HG03469 (cell line): ENCODE data around the gene PRKCA.
"Not testable (repeated sequence)": the region's sequence is repeated elsewhere in the genome, so short reads cannot be mapped to it uniquely, and the experiment has no call there.

Experiments
- ATAC-seq: cut with Tn5 transposase; IDR thresholded peaks from one replicate; pipeline ENCODE4 v1.9.1; 2021; ENCODE audit warnings: mild to moderate bottlenecking, moderate library complexity, moderate number of reproducible peaks; ENCODE audit not compliant: unreplicated experiment

The PRKCA gene

DNA sequence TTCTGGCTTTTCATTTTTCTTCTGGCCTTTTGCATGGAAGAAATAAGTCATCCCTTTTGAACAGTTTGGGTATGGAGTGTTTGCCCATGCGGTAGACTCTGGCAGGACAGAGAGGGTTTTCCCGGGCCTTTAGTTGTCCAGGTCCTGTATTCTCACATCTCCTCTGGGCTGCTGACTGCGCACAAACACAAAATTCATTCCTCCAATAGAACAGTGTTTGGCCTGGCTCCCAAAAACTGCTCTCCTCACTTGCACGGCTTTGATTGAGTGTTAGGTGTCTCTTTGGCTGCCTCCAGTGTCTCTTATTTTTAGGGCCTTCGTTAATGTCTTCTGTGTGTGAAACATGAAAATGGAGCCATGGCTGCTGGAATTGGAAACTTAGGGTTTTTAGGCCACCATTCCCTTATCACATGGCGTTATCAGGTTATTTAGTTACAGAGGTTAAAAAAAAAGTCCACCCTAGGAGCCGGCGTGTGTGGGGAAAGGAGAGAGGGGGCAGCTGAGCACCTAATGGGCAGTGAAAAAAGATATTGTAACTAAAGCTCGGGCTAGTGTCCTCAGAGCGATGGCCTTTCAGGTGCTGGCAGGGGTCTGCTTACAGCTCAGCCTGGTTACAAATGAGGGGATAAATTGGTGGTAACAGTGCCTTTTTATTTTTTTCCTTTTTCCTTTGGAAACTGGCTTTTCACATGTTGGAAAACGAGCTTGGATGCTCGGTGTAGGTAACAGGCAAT lies 47.3 kb downstream of the PRKCA start:
- ATAC-seq, result no peak

DNA sequence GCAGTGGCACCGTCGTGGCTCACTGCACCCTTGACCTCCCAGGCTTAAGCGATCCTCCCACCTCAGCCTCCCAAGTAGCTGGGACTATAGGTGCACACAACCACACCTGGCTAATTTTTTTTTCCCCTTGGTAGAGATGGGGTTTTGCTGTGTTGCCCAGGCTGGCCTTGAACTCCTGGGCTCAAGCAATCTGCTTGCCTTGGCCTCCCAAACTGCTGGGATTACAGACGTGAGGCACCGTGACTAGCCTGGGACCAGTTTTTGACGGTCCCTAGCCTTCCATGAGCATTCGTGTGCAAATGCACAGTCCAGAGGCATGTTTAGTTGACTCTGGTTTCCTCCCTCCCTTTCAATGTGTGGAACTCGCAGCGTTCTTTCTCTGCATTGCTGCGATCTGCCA lies 48.2 kb downstream of the PRKCA start:
- ATAC-seq, result not testable (repeated sequence)

DNA sequence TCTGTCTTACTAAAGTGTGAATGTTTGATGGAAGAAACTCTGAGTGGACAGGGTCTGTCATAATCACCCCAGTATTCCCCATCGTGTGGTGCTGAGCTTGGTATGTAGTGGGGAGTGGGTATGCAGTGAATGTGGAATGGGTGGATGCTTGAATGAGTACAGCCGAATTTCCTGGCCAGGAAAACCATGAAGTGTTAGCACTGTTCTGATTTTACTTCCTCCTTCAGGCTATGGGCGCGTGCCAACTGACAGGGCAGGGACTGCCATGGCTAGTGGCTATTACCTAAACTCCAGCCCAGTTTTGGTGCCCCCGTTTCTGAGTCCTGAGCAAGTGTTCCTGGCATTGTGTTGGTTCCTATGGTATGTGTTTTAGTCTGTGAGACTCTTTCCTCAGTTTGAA lies 48.6 kb downstream of the PRKCA start:
- ATAC-seq, result no peak

DNA sequence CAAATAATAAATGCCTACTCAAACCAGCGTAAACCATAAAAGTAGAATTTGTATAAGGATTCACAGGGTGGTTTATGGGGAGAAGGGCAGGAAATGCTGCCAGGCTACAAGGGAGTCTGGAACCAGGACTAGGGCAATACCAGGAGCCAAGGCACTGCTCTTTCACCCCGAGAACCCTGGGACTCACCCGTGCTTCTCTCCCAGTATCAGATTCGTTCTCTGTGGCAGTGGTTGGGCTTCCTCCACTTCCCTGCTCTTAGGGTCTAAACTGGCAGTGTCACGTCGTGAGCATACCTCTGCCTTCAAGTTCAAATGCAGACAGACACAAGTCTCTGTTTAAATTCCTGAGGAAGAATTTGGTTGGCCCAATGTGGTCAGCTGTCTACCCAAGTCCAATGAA lies 49.3 kb downstream of the PRKCA start:
- ATAC-seq, result no peak

DNA sequence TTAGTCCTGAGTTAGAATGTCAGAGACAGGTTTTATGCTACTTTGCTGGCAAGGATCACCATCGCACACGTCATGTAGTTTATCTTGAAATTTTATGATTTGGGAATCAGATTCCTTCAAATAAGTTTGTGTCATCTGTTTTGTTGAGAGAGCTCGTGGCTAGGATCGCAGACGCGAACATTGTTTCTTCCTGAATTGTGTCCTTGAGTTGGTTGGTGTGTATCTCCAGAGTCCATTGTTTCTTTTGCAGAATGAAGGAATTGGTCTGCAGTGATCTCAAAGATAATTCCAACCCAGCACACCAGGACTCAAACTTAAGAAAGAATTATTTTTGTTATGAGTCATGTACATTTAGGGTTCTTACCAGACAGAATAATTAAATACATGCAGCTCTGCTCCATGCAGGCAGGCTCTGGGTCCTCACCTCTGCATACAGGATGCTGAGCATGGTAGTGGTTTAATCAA lies 51.6 kb downstream of the PRKCA start:
- no peak for ATAC-seq

DNA sequence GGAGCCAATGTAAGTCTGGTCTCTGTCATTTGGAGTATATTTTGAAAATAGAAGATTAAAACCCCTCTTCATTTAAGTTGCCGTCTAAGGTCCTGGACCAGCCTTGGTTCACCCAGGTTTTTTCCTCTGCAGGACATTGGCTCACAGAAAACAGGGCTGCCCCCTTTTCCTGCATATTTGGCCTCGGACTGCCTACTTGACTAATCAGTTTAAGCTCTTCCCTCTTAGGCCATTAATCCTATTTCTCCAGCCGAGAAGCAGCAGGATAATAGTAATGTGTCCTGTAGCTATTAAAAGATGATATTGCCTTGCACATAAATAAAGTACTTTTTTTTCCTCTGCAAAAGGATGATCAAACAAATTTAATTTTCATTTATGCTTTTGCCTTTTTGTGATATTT lies 52.1 kb downstream of the PRKCA start:
- no peak for ATAC-seq

DNA sequence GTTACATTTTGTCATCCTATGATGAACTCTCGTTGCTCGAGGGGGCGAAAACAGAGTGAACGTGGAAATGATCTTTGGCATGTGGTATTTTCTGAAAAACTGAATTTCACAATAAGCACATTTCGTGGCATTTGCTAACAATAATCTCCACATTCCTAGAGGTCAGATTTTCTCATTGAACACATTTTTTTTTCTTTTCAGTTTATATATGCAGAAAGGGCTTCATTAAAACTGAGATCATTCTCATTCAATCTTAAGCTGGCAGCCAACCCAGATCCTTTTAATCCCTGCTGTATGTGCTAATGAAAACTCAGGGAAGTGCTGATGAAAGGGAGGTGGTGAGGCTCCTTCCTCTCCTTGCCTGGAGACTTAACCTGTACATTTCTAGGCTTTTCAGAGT lies 52.6 kb downstream of the PRKCA start:
- no peak for ATAC-seq

DNA sequence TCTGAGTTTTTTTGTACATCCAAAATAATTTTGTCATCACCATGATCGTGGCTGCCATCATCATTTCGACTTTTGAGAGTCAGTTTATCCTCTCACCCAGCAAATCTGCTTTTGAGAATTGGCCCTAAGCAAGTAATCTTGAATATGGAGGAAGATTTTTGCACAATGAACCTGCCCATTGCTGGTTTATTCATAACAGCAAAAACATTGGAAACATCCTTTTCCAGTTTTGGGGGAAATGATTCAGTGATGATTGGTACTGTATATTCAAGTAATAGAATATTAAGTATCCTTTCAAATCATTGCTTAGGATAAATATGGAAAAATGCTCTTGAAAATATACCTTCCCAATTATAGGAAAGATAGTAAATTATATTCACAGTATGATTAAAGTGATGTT lies 53.1 kb downstream of the PRKCA start:
- no peak for ATAC-seq

DNA sequence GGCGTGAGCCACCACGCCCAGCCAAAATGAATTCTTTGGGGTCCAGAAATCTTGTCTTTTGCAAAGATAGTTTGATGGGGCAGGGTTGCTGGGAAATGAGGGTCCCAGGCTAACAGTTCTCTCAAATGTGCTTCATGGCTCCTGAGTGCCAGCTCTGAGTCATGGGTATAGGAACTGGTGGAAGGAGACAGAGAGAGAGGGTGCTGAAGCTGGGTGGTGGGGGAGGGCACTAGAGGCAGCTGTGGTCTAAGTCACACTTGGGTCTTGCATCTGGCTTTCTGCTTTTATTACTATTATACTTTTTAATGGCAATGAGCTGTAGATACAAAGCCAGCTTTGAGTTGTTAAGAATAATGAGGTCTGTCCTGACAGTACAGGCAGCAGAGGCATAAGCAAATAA lies 54.6 kb downstream of the PRKCA start:
- ATAC-seq, result no peak

DNA sequence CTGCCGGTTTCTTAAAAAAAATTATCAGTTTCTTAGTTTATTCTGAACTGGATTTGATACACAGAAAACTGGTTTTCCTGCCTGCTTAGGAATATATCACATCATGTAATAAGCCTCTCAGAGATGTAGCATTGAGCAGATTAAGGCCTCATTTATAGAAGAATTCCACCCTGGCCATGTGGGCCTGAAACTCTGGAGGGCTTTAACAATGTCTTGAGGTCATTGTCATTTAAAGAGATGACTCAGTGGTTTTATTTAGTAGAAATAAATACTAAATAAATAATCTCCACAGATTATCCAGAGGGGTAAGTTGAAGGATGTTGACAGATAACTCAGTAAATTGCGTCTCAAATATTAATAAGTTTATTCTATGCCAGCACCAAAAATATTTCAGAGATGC lies 56.9 kb downstream of the PRKCA start:
- ATAC-seq, result no peak

DNA sequence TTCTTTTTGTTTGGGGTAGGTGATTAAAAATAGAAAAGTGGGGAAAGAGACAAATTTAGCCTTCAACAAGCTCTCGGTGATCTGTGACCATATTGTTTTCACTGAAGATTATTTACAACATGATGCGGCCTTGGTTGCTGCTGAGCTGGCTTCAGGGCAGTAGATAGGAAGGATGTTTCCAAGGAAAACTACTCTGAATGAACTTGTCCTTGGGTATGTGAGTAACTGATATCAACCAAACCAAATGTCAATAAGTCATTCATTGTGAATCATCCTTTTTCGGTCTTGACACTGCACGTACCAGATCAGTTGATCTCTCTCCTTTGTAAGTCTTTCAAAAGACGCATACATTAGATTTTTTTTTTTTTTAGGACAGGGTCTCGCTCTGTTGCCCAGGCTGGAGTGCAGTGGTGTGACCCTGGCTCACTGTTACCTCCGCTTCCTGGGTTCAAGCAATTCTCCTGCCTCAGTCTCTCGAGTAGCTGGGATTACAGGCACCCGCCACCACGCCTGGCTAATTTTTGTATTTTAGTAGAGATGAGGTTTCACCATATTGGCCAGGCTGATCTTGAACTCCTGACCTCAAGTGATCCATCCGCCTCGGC lies 58.6 kb downstream of the PRKCA start:
- not testable (repeated sequence) for ATAC-seq

DNA sequence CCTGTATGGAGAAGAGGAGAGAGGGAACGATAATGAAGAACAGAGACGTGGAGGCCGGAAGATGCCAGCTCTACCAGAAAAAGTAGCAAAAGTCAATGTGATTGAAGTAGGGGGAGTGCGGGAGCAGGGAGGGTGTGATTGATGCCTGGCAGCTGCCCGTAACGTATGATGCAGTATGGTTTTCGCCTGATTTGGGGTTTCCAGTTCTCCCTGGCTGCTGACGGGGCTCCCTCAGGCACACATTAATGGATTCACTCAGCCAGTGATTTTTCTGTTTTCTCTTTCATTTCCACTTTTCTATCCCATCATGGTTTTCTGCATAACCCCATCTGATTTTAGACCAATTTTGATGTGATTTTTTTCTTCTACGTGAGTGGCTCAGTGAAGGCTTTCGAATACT lies 62.1 kb downstream of the PRKCA start:
- ATAC-seq, result no peak

DNA sequence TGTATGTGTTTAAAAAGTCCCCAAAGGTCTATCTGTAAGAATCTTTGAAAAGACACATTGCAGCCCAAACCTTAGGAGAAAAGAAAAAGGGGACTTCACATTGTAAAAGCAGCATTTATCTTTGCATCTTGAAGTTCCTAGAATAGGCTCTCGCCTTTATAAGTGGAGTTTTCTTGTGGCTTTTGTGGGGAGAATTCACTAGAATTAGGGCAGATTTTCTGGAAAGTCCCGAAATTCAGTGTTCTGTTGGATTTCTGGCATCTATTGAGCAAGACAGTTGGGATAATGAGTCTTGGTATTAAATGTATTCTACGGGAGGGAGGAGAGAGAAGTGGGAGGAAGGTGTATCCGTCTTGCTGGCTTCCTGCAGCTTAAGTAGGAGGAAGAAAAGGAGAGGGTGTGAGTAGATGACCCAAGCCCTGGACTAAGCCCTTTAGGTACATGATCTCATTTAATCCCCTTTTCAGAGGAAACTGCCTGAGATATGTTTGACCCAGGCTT lies 62.6 kb downstream of the PRKCA start:
- no peak for ATAC-seq

DNA sequence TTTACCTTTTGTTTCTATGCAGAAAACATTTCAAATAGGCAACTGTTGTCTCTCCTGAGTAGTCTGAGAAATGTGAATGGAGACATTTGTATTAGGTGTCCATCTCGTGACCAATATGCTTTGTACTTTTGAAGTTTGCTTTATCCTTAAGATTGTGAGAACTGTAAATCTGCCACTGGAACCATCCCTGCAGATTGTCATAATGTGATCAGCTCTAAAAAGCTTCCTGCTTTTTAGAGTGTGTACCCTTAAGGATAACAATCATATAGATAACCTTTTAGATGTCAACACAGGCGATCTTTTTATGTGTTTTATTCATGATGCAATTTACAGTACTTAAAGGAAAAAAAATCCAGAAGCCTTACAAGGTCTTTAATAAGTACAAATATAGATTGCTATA lies 63.5 kb downstream of the PRKCA start:
- no peak for ATAC-seq

DNA sequence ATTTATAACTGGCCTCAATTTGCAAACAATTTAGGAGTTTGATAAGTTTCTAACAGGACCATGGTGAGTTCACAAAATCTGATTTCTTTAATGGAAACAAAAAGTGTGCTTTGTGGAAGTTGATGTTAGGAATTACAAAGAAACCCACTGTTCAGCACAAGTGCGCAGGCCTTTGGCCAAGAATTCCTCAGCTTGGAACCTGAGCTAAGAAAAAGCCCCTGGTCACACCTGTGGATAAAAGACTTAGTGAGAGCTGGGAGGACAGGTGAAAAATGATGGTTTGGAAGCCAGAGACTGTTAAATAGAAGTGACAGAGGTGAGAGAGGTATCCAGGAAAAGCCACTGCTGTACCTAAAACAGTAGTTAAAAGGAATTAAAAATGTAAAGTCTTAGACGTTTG lies 64.7 kb downstream of the PRKCA start:
- no peak for ATAC-seq

DNA sequence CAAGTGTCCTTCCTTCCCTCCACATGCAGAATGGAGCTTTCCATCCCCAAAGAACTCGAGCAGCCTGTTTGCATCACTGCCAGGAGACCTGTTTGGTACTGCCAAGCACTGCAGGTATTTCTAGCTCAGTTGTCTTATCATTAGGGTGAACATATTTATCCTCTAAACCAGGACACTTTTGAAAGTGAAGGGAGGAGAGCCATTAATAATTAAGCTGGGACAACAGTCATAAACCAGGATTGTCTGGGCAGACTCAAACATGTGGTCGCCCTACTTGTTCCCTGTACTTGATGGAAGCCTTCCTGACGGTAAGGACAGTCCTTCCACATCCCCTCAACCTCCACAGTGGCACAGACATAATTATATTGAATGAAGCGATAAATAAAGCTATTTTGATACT lies 67.4 kb downstream of the PRKCA start:
- no peak for ATAC-seq

DNA sequence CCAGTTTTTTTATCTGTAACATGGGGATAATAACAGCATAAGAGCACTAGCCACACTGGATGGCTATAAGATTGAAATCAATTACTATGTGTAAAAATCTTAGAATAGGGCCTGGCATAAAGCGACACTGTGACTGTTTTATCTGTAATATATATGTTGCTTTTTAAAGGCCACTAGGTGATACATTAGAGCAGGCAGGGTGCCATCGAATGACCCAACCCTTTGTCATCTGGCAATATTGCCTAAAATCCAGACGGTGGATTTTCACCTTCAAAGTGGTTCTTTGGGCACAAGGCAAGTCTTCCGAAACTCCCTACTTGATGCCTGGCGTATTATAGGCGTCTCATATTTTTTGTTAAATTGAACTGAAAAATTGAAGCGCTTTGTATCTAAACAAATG lies 69.1 kb downstream of the PRKCA start:
- ATAC-seq, result no peak

DNA sequence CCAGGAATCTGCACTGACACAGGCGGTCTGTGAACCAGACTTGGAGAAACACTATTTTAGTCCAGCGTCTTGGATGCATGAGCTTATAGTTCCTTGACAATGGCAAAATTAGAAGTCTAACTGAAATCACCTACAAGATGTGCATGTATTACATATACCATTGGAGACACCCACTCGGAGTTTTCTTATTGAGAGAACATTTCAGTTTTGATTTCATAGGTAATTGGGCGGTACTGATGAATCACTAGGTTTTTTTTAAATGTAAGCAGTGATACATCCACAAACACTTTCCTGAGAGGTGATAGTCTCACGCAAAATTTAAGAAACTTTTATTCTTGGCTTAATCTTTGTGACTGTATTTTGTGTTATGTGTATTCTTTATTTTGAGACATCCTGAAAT lies 69.8 kb downstream of the PRKCA start:
- ATAC-seq, result no peak

DNA sequence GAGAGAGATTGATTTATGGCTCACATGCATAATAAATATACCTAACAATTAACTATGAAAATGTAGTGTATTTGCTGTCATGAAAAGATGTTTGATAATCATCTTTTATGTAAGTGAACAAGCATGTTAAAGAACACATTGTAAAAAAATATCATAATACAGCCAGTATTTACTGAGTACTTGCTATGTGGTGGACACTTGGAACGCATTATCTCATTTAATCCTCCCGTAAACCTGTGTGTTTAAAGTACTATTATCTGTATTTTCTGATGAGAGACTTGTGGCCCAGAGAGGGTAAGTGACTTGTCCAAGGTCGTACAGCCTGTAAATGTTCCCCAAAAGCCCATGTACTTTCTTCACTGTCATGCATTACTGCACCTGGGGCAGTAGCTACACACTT lies 70.7 kb downstream of the PRKCA start:
- ATAC-seq, result no peak

DNA sequence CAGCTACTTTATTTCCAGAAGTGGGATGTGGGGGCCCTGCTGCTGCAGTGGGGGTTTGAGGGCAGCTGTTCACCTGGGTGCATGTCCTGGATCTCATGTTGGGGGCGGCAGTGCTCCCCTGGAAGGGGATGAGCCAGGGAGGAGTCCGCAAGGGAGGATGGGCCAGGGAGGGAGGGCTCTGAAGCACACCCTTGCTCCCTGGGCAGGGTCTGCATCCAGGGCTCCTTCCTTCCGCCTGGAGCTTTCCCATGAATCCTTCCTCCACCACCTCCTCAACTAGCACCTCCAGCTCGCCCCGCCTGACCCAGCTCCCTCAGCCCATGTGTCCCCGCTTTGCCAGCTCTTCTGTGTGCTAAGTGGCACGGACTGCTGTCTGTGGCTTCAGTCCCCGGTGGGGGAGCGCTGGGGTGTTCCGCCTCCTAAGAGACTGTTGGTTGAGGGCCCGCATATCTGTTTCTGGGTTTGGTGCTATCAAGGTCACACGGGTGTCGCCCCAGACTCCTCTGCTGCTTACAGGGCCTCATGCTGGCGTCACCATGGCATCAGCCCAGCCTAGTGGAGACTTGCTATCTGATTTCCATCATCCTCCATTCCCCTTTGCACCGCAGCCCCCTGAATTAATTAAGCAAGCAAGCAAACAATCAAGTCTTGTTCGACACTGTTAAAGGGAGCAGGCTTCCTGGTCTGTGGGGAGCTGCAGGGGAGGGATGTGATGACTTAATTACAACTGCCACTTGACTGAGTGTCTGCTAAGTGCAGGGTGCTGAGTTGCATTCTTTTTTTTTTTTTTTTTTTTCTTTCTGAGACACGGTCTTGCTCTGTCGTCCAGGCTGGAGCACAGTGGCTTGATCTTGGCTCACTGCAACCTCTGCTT lies 71.8 kb downstream of the PRKCA start:
- no peak for ATAC-seq

DNA sequence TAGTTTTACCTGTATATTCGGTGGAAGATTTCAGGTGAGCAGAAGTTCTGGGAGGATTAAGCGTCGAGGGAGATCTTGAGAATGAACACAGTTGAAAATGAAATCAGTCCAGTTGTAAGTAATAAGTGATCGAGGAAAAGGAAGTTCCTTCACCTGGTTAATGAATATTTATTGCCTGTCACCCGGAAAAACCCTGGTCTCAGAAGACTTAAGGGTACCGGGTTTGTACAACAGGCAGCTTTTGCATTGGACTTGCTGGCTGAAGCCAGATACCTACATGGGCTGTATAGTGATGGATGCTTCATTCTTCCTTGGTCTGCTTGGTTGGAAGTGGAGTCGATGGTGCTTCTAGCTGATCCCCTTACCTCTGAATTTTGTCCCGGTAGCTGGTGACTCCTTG lies 72.7 kb downstream of the PRKCA start:
- ATAC-seq, result no peak

DNA sequence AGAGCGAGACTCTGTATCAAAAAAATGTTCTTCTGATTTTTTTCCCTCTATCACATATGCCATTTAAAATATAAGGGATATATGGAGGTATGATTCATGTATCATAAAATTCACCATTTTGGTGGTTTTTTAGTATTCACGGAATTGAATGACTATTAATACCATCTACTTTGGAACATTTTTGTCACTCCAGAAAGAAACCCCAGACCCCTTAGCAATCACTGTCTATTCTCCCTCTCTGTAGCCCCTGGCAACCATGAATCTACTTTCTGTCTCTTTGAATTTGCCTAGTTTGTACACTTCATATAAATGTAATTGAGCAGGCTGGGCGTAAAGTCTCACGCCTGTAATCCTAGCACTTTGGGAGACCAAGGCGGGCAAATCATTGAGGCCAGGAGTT lies 75.9 kb downstream of the PRKCA start:
- no peak for ATAC-seq
